WTC11 (cell line): Measurements from ENCODE around the gene SNU13. TPM values are rescaled to one million over a fixed set of nuclear protein-coding genes. Genes with fewer than 3 reads are reported as not detected.

Experiments used
- ATAC-seq: fragments of 200-7000 bp; cut with Tn5 transposase; 2 replicates; pipeline ENCODE4 v1.10.0; 2021; ENCODE audit warnings: mild to moderate bottlenecking, moderate library complexity
- CTCF ChIA-PET: fragments of 300-600 bp; sonication (Branson Sonifier 250); formaldehyde crosslinking; loops from one replicate; lab custom pipeline; 2021; ENCODE audit warnings: antibody characterized with exemption; lab: Charles Lee
- POLR2A ChIA-PET: fragments of 350-600 bp; sonication (Branson Sonifier 250); formaldehyde crosslinking; loops from one replicate; lab custom pipeline; 2021; ENCODE audit warnings: antibody characterized with exemption; lab: Charles Lee
- DNase-seq: peaks from one replicate; pipeline ENCODE4 v3.0.0; 2021; ENCODE audit warnings: low spot score
- H3K27ac Mint-ChIP-seq: 2 replicates; pipeline ENCODE4 v1.8.0; 2021; ENCODE audit warnings: mixed read lengths
- H3K27me3 Mint-ChIP-seq: 2 replicates; pipeline ENCODE4 v1.8.0; 2021; ENCODE audit warnings: low read depth, mild to moderate bottlenecking, moderate library complexity, mixed read lengths
- H3K36me3 Mint-ChIP-seq: 2 replicates; pipeline ENCODE4 v1.8.0; 2021; ENCODE audit warnings: mixed read lengths
- H3K4me1 Mint-ChIP-seq: 2 replicates; pipeline ENCODE4 v1.8.0; 2022; ENCODE audit warnings: mixed read lengths
- H3K4me3 Mint-ChIP-seq: 2 replicates; pipeline ENCODE4 v1.8.0; 2021; ENCODE audit warnings: mild to moderate bottlenecking, moderate library complexity, mixed read lengths
- H3K9me3 Mint-ChIP-seq: 2 replicates; pipeline ENCODE4 v1.8.0; 2021; ENCODE audit warnings: mixed read lengths
- ESRRA ChIP-seq: sonication (generic); formaldehyde crosslinking; IDR thresholded peaks from 2 replicates; pipeline ENCODE4 v1.8.1; 2022; ENCODE audit warnings: mild to moderate bottlenecking, missing genetic modification reagents, borderline replicate concordance
- JUN ChIP-seq: sonication (generic); formaldehyde crosslinking; IDR thresholded peaks from 2 replicates; pipeline ENCODE4 v1.8.0; 2023; ENCODE audit warnings: mild to moderate bottlenecking, missing genetic modification reagents
- NR3C1 ChIP-seq: sonication (generic); formaldehyde crosslinking; conservative IDR thresholded peaks from 2 replicates; pipeline ENCODE4 v1.8.1; 2023; ENCODE audit warnings: low read depth, mild to moderate bottlenecking, missing genetic modification reagents
- RORB ChIP-seq: fragments of 250-450 bp; sonication (Bioruptor Pico); IDR thresholded peaks from 2 replicates; pipeline ENCODE4 v1.9.0; 2021; ENCODE audit warnings: mild to moderate bottlenecking
- SMAD3 ChIP-seq: sonication (generic); formaldehyde crosslinking; IDR thresholded peaks from 2 replicates; pipeline ENCODE4 v1.8.0; 2022; ENCODE audit warnings: missing genetic modification reagents, mild to moderate bottlenecking, borderline replicate concordance
- TP53 ChIP-seq: sonication (generic); formaldehyde crosslinking; IDR thresholded peaks from 2 replicates; pipeline ENCODE4 v1.8.1; 2023; ENCODE audit warnings: mild to moderate bottlenecking, missing genetic modification reagents
- ZNF121 ChIP-seq: sonication (generic); formaldehyde crosslinking; IDR thresholded peaks from 2 replicates; pipeline ENCODE4 v1.8.0; 2023; ENCODE audit warnings: missing genetic modification reagents
- ZNF219 ChIP-seq: sonication (generic); formaldehyde crosslinking; IDR thresholded peaks from 2 replicates; pipeline ENCODE4 v1.8.0; 2023; ENCODE audit warnings: missing genetic modification reagents, mild to moderate bottlenecking, borderline replicate concordance
- ZNF671 ChIP-seq: fragments of 250-450 bp; sonication (Bioruptor Pico); IDR thresholded peaks from 2 replicates; pipeline ENCODE4 v1.8.0; 2021; ENCODE audit warnings: mild to moderate bottlenecking
- total RNA-seq: library from RNA; stranded (reverse); gene quantifications from 3 replicates; pipeline ENCODE4 v1.2.3, GENCODE V29; 2021
- TF ChIP-seq, protein P1 (sequence below): sonication (generic); formaldehyde crosslinking; IDR thresholded peaks from 2 replicates; pipeline ENCODE4 v1.8.1; 2022; ENCODE audit warnings: missing genetic modification reagents, borderline replicate concordance
- TF ChIP-seq, protein P2 (sequence below): fragments of 250-450 bp; sonication (Bioruptor Pico); IDR thresholded peaks from 2 replicates; pipeline ENCODE4 v1.9.0; 2021; ENCODE audit warnings: mild to moderate bottlenecking
- TF ChIP-seq, protein P3 (sequence below): sonication (generic); formaldehyde crosslinking; IDR thresholded peaks from 2 replicates; pipeline ENCODE4 v1.8.0; 2022; ENCODE audit warnings: mild to moderate bottlenecking, missing genetic modification reagents
- TF ChIP-seq, protein P4 (sequence below): sonication (generic); formaldehyde crosslinking; IDR thresholded peaks from 2 replicates; pipeline ENCODE4 v1.8.0; 2022; ENCODE audit warnings: missing genetic modification reagents
- TF ChIP-seq, protein P5 (sequence below): sonication (generic); formaldehyde crosslinking; IDR thresholded peaks from 2 replicates; pipeline ENCODE4 v1.8.1; 2022; ENCODE audit warnings: mild to moderate bottlenecking, missing genetic modification reagents, moderate library complexity, borderline replicate concordance

SNU13 gene
- total RNA-seq, 1 experiment from 2014 or later = 207 TPM

DNA sequence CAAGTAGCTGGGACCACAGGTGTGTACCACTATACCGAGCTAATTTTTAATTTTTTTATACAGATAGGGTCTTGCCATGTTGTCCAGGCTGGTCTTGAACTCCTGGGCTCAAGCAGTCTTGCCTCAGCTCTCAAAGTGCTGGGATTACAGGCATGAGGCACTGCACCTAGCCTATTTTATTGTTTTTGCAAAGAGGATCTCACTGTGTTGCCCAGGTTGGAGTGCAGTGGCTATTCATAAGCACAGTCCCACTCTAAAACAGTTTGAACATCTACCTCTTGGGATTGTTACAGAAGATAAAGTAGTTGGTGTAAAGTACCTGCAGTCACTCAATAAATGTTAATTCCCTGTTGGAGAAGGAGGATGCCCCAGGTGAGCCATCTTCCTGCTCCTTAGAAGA is 38.4 kb downstream of the SNU13 start:
- no peaks in the 10 kb centered on the region for H3K27me3 Mint-ChIP-seq

DNA sequence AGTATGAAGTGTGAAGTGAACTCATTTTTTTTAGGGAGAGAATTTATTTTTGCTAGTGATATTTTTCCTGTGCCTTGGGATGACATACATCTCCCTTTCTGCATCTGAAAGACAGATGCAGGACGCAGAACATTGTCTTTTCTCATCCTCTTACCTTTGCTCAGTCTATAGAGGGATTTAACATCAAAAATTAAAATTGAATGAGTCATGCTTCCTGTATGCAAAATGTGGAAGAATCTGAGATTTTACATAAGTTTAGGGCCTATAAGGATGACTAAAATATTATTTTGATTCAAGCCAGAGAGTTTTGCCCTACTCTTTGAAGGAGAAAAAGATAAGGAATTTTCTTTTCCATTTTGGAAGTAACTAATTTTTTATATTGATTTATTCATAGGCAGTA is 40.2 kb downstream of the SNU13 start:
- no peak for DNase-seq
- POLR2A ChIA-PET = no interaction called here
- H3K27ac Mint-ChIP-seq = no peak overlapping the region
- TF ChIP-seq, protein P1, sequence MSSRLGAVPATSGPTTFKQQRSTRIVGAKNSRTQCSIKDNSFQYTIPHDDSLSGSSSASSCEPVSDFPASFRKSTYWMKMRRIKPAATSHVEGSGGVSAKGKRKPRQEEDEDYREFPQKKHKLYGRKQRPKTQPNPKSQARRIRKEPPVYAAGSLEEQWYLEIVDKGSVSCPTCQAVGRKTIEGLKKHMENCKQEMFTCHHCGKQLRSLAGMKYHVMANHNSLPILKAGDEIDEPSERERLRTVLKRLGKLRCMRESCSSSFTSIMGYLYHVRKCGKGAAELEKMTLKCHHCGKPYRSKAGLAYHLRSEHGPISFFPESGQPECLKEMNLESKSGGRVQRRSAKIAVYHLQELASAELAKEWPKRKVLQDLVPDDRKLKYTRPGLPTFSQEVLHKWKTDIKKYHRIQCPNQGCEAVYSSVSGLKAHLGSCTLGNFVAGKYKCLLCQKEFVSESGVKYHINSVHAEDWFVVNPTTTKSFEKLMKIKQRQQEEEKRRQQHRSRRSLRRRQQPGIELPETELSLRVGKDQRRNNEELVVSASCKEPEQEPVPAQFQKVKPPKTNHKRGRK = no peak
- TF ChIP-seq, protein P2, sequence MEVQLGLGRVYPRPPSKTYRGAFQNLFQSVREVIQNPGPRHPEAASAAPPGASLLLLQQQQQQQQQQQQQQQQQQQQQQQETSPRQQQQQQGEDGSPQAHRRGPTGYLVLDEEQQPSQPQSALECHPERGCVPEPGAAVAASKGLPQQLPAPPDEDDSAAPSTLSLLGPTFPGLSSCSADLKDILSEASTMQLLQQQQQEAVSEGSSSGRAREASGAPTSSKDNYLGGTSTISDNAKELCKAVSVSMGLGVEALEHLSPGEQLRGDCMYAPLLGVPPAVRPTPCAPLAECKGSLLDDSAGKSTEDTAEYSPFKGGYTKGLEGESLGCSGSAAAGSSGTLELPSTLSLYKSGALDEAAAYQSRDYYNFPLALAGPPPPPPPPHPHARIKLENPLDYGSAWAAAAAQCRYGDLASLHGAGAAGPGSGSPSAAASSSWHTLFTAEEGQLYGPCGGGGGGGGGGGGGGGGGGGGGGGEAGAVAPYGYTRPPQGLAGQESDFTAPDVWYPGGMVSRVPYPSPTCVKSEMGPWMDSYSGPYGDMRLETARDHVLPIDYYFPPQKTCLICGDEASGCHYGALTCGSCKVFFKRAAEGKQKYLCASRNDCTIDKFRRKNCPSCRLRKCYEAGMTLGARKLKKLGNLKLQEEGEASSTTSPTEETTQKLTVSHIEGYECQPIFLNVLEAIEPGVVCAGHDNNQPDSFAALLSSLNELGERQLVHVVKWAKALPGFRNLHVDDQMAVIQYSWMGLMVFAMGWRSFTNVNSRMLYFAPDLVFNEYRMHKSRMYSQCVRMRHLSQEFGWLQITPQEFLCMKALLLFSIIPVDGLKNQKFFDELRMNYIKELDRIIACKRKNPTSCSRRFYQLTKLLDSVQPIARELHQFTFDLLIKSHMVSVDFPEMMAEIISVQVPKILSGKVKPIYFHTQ = no peak
- TF ChIP-seq ZNF671 (CRISPR knock-in tag) = no peak
- TF ChIP-seq, protein P3, sequence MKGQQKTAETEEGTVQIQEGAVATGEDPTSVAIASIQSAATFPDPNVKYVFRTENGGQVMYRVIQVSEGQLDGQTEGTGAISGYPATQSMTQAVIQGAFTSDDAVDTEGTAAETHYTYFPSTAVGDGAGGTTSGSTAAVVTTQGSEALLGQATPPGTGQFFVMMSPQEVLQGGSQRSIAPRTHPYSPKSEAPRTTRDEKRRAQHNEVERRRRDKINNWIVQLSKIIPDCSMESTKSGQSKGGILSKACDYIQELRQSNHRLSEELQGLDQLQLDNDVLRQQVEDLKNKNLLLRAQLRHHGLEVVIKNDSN (CRISPR knock-in tag) = no peak
- TF ChIP-seq, protein P4, sequence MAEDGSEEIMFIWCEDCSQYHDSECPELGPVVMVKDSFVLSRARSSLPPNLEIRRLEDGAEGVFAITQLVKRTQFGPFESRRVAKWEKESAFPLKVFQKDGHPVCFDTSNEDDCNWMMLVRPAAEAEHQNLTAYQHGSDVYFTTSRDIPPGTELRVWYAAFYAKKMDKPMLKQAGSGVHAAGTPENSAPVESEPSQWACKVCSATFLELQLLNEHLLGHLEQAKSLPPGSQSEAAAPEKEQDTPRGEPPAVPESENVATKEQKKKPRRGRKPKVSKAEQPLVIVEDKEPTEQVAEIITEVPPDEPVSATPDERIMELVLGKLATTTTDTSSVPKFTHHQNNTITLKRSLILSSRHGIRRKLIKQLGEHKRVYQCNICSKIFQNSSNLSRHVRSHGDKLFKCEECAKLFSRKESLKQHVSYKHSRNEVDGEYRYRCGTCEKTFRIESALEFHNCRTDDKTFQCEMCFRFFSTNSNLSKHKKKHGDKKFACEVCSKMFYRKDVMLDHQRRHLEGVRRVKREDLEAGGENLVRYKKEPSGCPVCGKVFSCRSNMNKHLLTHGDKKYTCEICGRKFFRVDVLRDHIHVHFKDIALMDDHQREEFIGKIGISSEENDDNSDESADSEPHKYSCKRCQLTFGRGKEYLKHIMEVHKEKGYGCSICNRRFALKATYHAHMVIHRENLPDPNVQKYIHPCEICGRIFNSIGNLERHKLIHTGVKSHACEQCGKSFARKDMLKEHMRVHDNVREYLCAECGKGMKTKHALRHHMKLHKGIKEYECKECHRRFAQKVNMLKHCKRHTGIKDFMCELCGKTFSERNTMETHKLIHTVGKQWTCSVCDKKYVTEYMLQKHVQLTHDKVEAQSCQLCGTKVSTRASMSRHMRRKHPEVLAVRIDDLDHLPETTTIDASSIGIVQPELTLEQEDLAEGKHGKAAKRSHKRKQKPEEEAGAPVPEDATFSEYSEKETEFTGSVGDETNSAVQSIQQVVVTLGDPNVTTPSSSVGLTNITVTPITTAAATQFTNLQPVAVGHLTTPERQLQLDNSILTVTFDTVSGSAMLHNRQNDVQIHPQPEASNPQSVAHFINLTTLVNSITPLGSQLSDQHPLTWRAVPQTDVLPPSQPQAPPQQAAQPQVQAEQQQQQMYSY (CRISPR knock-in tag) = no peak
- no peaks in the 10 kb centered on the region for H3K27me3 Mint-ChIP-seq
- H3K4me1 Mint-ChIP-seq = no peaks in the 10 kb centered on the region
- CTCF ChIA-PET = no interaction called here
- no peak overlapping the region for H3K4me3 Mint-ChIP-seq
- H3K36me3 Mint-ChIP-seq = peaks cover 64% of the 10 kb centered on the region
- no peak for ATAC-seq
- H3K9me3 Mint-ChIP-seq = no peaks in the 10 kb centered on the region

More for the DNA sequence above, 38.4 kb downstream of the SNU13 start:
- POLR2A ChIA-PET = interaction anchor here (0.6 kb wide), 1 partner anchor 31 kb away, joined by 3 read pairs; no protein-coding TSS in a partner anchor
- H3K4me1 Mint-ChIP-seq = no peaks in the 10 kb centered on the region
- CTCF ChIA-PET = interaction anchor here (2.1 kb wide), 1 partner anchor 17 kb away, joined by 9 read pairs; no protein-coding TSS in a partner anchor
- 0 out of 2 replicates have a peak, but pooled peaks have one; percentile 66 for TF ChIP-seq ZNF121 (CRISPR knock-in tag)
- TF ChIP-seq JUN = no peak
- TF ChIP-seq, protein P5, sequence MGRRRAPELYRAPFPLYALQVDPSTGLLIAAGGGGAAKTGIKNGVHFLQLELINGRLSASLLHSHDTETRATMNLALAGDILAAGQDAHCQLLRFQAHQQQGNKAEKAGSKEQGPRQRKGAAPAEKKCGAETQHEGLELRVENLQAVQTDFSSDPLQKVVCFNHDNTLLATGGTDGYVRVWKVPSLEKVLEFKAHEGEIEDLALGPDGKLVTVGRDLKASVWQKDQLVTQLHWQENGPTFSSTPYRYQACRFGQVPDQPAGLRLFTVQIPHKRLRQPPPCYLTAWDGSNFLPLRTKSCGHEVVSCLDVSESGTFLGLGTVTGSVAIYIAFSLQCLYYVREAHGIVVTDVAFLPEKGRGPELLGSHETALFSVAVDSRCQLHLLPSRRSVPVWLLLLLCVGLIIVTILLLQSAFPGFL = no peak
- TF ChIP-seq ZNF219 (CRISPR knock-in tag) = no peak
- TF ChIP-seq, all 79 proteins: peak for 1
- Mint-ChIP-seq H3K27ac (no peak overlapping the region), H3K36me3 (peaks cover 73% of the 10 kb centered on the region), H3K4me3 (no peak overlapping the region), H3K9me3 (no peaks in the 10 kb centered on the region)
- ATAC-seq (no peak), DNase-seq (no peak)

DNA sequence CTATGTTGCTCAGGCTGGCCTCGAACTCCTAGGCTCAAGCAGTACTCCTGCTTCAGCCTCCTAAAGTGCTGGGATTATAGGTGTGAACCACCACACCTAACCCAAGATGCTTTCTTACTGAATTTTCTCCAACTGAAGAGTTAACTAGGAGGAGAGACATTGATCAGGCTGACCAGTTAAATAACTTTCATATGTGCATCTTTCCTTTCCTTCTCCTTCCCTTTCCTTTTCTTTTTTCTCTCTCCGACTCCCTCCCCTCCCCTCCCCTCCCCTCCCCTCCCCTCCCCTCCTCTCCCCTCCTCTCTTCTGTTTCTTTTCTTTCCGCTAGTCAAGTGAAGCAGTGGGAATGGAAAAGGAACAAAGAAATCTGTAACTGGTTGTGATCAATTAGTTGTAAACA is 40.9 kb downstream of the SNU13 start:
- Mint-ChIP-seq H3K27me3 (no peaks in the 10 kb centered on the region), H3K36me3 (peaks cover 65% of the 10 kb centered on the region), H3K9me3 (no peaks in the 10 kb centered on the region), H3K4me1 (no peaks in the 10 kb centered on the region), H3K27ac (no peak overlapping the region), H3K4me3 (no peak overlapping the region)
- CTCF ChIA-PET = no interaction called here
- POLR2A ChIA-PET = no interaction called here
- DNase-seq = no peak
- ATAC-seq = no peak
- TF ChIP-seq, protein P3 (CRISPR knock-in tag) = no peak
- TF ChIP-seq TP53 (CRISPR knock-in tag) = no peak
- TF ChIP-seq, protein P2 = no peak
- TF ChIP-seq ESRRA = no peak
- TF ChIP-seq RORB (CRISPR knock-in tag) = no peak
- no peak for TF ChIP-seq SMAD3 (CRISPR knock-in tag)
- TF ChIP-seq NR3C1 = no peak
